ENCODE data around the gene SEC63. TPM values are rescaled to one million over a fixed set of nuclear protein-coding genes. Genes with fewer than 3 reads are reported as not detected.
A peak's percentile ranks its signal among the peaks of the same experiment; 100 is the strongest.

The SEC63 gene
- total and polyA plus RNA-seq, 8 donors = 10.3 to 162 (median 29.7) TPM

DNA sequence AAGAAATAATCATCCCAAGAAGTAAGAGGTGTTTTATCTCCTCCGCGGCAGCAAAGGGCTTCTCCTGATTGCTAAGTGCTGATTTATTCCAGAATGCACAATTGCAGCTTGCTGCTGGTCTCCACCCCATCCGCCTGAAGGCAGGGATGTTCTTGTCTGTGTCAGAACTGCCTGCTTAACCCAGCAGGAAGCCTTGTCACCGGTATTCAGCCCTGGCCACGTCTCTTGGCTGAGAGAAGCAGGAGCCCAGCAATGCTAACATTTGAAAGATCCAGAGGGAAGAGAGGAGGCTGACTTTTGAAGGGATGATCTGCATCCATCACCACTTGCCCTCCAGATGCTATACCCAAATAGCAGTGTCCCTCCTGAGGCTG is 138.1 kb downstream of the SEC63 start:
- 21 to 49% (median 25%) methylated on average over 4 to 5 of the region's 5 CpGs for WGBS, 5 donors

DNA sequence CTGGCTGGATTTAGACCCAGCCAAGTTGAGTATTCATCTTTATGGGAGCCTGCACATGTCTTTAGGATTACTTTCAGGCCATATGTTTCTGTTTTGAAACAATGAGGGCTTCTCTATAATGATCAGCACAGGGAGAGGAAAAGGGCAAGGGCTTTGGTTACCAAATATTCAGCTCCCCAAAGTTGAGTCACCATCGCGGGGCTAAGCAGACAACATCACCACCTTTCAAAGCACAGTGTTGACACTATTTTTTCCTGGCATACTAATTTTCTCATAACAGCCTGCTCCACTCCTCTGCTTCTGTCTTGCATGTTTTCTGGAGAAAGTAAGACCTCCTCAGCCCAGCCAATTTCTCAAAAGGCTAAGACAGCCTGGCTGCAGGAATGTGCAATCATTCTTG is 138.8 kb downstream of the SEC63 start:
- Histone ChIP-seq H3K9me3 (no peaks in the 10 kb centered on the region), H3K27ac (no peak overlapping the region), H3K4me3 (no peak overlapping the region), H3K27me3 (no peaks in the 10 kb centered on the region), H3K4me1 (peaks cover 21 to 57% (median 27%) of the 10 kb centered on the region in 4 donors), H3K36me3 (no peaks in the 10 kb centered on the region)
- intact Hi-C loops (cut with DNase I; ENCODE audit: low total_unique reads) = no loop called here
- TF ChIP-seq POLR2AphosphoS5 (IDR thresholded peaks at IDR 0.05) (no peak), POLR2A (IDR thresholded peaks at IDR 0.05) (no peak), EP300 (IDR thresholded peaks at IDR 0.05) (no peak)
- TF ChIP-seq, protein P1, sequence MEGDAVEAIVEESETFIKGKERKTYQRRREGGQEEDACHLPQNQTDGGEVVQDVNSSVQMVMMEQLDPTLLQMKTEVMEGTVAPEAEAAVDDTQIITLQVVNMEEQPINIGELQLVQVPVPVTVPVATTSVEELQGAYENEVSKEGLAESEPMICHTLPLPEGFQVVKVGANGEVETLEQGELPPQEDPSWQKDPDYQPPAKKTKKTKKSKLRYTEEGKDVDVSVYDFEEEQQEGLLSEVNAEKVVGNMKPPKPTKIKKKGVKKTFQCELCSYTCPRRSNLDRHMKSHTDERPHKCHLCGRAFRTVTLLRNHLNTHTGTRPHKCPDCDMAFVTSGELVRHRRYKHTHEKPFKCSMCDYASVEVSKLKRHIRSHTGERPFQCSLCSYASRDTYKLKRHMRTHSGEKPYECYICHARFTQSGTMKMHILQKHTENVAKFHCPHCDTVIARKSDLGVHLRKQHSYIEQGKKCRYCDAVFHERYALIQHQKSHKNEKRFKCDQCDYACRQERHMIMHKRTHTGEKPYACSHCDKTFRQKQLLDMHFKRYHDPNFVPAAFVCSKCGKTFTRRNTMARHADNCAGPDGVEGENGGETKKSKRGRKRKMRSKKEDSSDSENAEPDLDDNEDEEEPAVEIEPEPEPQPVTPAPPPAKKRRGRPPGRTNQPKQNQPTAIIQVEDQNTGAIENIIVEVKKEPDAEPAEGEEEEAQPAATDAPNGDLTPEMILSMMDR (IDR thresholded peaks at IDR 0.05) = no peak
- no peak for DNase-seq
- WGBS, 5 donors = 59 to 92% (median 74%) methylated on average over 2 of the region's 2 CpGs

More for the DNA sequence above, 138.1 kb downstream of the SEC63 start:
- peak overlapping the region in 2 of 5 donors; percentile 46 to 62 for H3K27ac ChIP-seq
- TF ChIP-seq POLR2AphosphoS5 (IDR thresholded peaks at IDR 0.05) = no peak
- TF ChIP-seq EP300 (IDR thresholded peaks at IDR 0.05) = no peak
- TF ChIP-seq POLR2A (IDR thresholded peaks at IDR 0.05) = no peak
- TF ChIP-seq, protein P1 (IDR thresholded peaks at IDR 0.05) = no peak
- peaks cover 0 to 5% (median 0%) of the 10 kb centered on the region in 3 donors for H3K27me3 ChIP-seq
- H3K9me3 ChIP-seq = no peaks in the 10 kb centered on the region
- H3K4me3 ChIP-seq = peak overlapping the region; percentile 9 to 33 (median 30)
- peak in 1 of 2 donors; percentile 46 for DNase-seq
- peaks cover 21 to 57% (median 27%) of the 10 kb centered on the region in 4 donors for H3K4me1 ChIP-seq
- intact Hi-C loops (cut with DNase I; ENCODE audit: low total_unique reads) = no loop called here
- no peaks in the 10 kb centered on the region for H3K36me3 ChIP-seq

DNA sequence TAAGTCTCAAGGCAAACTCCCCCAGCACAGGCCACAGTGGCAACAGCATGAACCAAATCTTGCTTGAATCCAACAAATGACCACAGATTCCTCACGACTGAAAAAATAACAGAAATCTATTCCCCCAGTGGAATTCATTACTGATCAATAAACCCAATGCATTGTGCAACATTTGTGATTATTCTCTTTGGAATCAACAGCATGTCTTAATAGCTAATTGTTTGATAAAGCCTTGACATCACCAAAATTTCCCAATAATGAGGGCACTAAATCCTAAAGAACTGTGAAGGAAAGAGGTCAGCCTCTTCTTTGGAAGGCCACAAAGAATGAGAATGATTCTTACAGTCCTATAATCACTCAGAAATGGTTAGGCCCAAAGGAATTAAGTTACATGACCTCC is 139.7 kb downstream of the SEC63 start:
- 52 to 90% (median 83%) methylated on average over 1 of the region's 1 CpG for WGBS, 5 donors
- Histone ChIP-seq H3K4me1 (peaks cover 21 to 51% (median 27%) of the 10 kb centered on the region in 4 donors), H3K27me3 (no peaks in the 10 kb centered on the region), H3K9me3 (no peaks in the 10 kb centered on the region), H3K27ac (peak overlapping the region in 1 of 5 donors; percentile 2), H3K4me3 (no peak overlapping the region), H3K36me3 (no peaks in the 10 kb centered on the region)
- DNase-seq = no peak
- no peak for TF ChIP-seq EP300 (IDR thresholded peaks at IDR 0.05)
- no peak for TF ChIP-seq POLR2A (IDR thresholded peaks at IDR 0.05)
- TF ChIP-seq POLR2AphosphoS5 (IDR thresholded peaks at IDR 0.05) = no peak
- TF ChIP-seq, protein P1 (IDR thresholded peaks at IDR 0.05) = no peak
- intact Hi-C loops (cut with DNase I; ENCODE audit: low total_unique reads) = no loop called here

DNA sequence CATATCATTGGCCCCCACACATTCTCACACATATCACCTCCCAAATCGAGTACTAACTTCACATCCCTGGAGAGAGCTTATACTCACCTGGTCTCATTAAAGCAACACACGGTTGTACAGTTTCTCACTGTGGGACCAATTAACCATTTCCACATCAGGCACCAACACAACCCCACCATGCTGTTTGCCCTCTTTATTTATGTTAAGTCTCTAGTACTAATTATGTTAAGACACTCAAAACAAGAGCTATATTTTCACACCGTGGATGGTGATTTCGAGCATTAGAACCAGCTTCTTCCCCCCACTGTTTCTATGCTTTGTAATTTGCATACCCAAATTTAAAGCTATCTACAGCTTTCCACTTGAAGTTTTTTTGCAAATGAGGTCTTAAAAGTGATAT is 140.2 kb downstream of the SEC63 start:
- no peak for DNase-seq
- Histone ChIP-seq H3K27ac (peak overlapping the region in 1 of 5 donors; percentile 36), H3K36me3 (no peaks in the 10 kb centered on the region), H3K27me3 (no peaks in the 10 kb centered on the region), H3K9me3 (no peaks in the 10 kb centered on the region), H3K4me1 (peaks cover 21 to 47% (median 27%) of the 10 kb centered on the region in 4 donors), H3K4me3 (no peak overlapping the region)
- WGBS, 5 donors = 60 to 74% (median 68%) methylated on average over 4 of the region's 4 CpGs
- intact Hi-C loops (cut with DNase I; ENCODE audit: low total_unique reads) = no loop called here
- TF ChIP-seq, protein P1 (IDR thresholded peaks at IDR 0.05) = no peak
- TF ChIP-seq POLR2AphosphoS5 (IDR thresholded peaks at IDR 0.05) (no peak), EP300 (IDR thresholded peaks at IDR 0.05) (no peak), POLR2A (IDR thresholded peaks at IDR 0.05) (no peak)

Small RNA genes within 50 kb of the gene (small RNA-seq; reads per million reads assigned to genes)
- gene MTHFD2P3 (0 reads per million in 4 donors), gene RF00045 (0 reads per million in 4 donors), gene RNU6-437P (0 reads per million in 4 donors)

Other genes starting within 250 kb of the SEC63 start
- 10 to 100 TPM in 2 of 5 donors, 1 to 10 TPM in 2, not detected in 1; 3.1 to 11.6 (median 7.4) TPM for gene SCML4, start 133.9 kb downstream of the SEC63 start, total RNA-seq
- 1 to 10 TPM in 1 of 3 donors, under 1 TPM in 2; 0.44 to 1.1 (median 0.55) TPM for gene SCML4, start 133.9 kb downstream of the SEC63 start, polyA plus RNA-seq
- gene OSTM1, start 116.5 kb upstream of the SEC63 start, total RNA-seq = 100 to 1,000 TPM in 1 of 5 donors, 10 to 100 TPM in 4; 18.7 to 420 (median 33.5) TPM
- 10 to 100 TPM in 1 of 3 donors, 1 to 10 TPM in 2; 6.0 to 10.5 (median 7.8) TPM for gene OSTM1, start 116.5 kb upstream of the SEC63 start, polyA plus RNA-seq
- not detected for gene NR2E1, start 207.8 kb upstream of the SEC63 start, total RNA-seq
- gene NR2E1, start 207.8 kb upstream of the SEC63 start, polyA plus RNA-seq = not detected

Data from stomach (tissue), 9 donors.